Panc1 (cell line): ENCODE data around the gene H6PD. TPM values are rescaled to one million over a fixed set of nuclear protein-coding genes. Genes with fewer than 3 reads are reported as not detected.

Source experiments
- ATAC-seq: fragments of 200-7000 bp; cut with Tn5 transposase; 2 replicates; pipeline ENCODE4 v1.9.1; 2020; ENCODE audit warnings: mild to moderate bottlenecking, moderate library complexity
- BruUV-seq: library from RNA; stranded (reverse); fragments of 400-500 nt; replicated peaks from 2 replicates; lab custom pipeline; 2021; lab: Mats Ljungman, UMichigan
- CTCF ChIA-PET: fragments of 300-600 bp; sonication (Branson Sonifier 250); formaldehyde crosslinking; loops from one replicate; lab custom pipeline; 2022; ENCODE audit warnings: antibody characterized with exemption; lab: Charles Lee
- POLR2A ChIA-PET: fragments of 300-600 bp; sonication (Branson Sonifier 250); formaldehyde crosslinking; loops from one replicate; lab custom pipeline; 2022; ENCODE audit warnings: antibody characterized with exemption; lab: Charles Lee
- DNase-seq: peaks from one replicate; pipeline ENCODE4 v3.0.0-alpha.2; 2010; ENCODE audit warnings: low read depth, low spot score
- H3K27ac ChIP-seq: 2 replicates; pipeline ENCODE4 v1.5.1; 2011; ENCODE audit warnings: mild to moderate bottlenecking, low read length, inconsistent platforms
- H3K27me3 ChIP-seq: fragments of 200-500 bp; sonication (Bioruptor generic); 2 replicates; pipeline ENCODE4 v1.6.0; 2014; ENCODE audit warnings: low read length, inconsistent platforms; ENCODE audit not compliant: control insufficient read depth, insufficient read depth
- H3K36me3 ChIP-seq: fragments of 200-500 bp; sonication (Bioruptor generic); 2 replicates; pipeline ENCODE4 v1.5.1; 2014; ENCODE audit warnings: inconsistent platforms, mild to moderate bottlenecking, low read length, moderate library complexity; ENCODE audit not compliant: control insufficient read depth, insufficient read depth
- H3K4me1 ChIP-seq: 2 replicates; pipeline ENCODE4 v1.5.1; 2011; ENCODE audit warnings: inconsistent platforms, mild to moderate bottlenecking, low read length, moderate library complexity; ENCODE audit not compliant: control insufficient read depth, insufficient read depth
- H3K4me3 ChIP-seq, 2 experiments: 2 replicates each; pipeline ENCODE4 v1.5.1; 2011 to 2012; ENCODE audit warnings: low read depth in 2 of 2, low read length in 2 of 2, mild to moderate bottlenecking in 2 of 2, inconsistent platforms in 1 of 2, moderate library complexity in 1 of 2
- H3K9me3 ChIP-seq: fragments of 200-500 bp; sonication (Bioruptor generic); 2 replicates; pipeline ENCODE4 v1.5.1; 2014; ENCODE audit warnings: low read depth, mild to moderate bottlenecking, inconsistent platforms, low read length, moderate library complexity; ENCODE audit not compliant: control insufficient read depth, insufficient read depth
- POLR2AphosphoS5 ChIP-seq: IDR thresholded peaks from 2 replicates; pipeline ENCODE4 v1.6.1; 2012; ENCODE audit warnings: mild to moderate bottlenecking, low read depth, low read length, moderate library complexity
- SIN3A ChIP-seq: IDR thresholded peaks from 2 replicates; pipeline ENCODE4 v1.6.1; 2012; ENCODE audit warnings: low read depth, mild to moderate bottlenecking, low read length, moderate library complexity, borderline replicate concordance; ENCODE audit not compliant: insufficient read depth
- in situ Hi-C: cut with HindIII; loops from 2 replicates; pipeline ENCODE4 v1.10.0; 2016; ENCODE audit warnings: low sequenced_read_pairs, low pct_unique_long_range_greater_than_20kb
- intact Hi-C: fragments of 100-400 bp; cut with micrococcal nuclease; formaldehyde crosslinking; loops from one replicate; pipeline ENCODE4 v1.10.0; 2022; ENCODE audit not compliant: unreplicated experiment
- total RNA-seq: library from RNA; stranded (reverse); gene quantifications from one replicate; pipeline ENCODE4 v1.2.1, GENCODE V29; 2021; ENCODE audit not compliant: unreplicated experiment
- TF ChIP-seq, protein P1 (sequence below), 2 experiments: IDR thresholded peaks; 2 replicates each; pipeline ENCODE4 v1.6.1; 2011 to 2012; ENCODE audit warnings: low read depth in 2 of 2, control low read depth in 1 of 2, low read length in 1 of 2, mild to moderate bottlenecking in 1 of 2, moderate library complexity in 1 of 2; ENCODE audit not compliant: insufficient read depth in 1 of 2
- TF ChIP-seq, protein P2 (sequence below): fragments of 450-650 bp; IDR thresholded peaks from 2 replicates; pipeline ENCODE4 v1.5.1; 2017; ENCODE audit warnings: mild to moderate bottlenecking

H6PD gene
- total RNA-seq, 1 experiment from 2014 or later, result 23.5 TPM

DNA sequence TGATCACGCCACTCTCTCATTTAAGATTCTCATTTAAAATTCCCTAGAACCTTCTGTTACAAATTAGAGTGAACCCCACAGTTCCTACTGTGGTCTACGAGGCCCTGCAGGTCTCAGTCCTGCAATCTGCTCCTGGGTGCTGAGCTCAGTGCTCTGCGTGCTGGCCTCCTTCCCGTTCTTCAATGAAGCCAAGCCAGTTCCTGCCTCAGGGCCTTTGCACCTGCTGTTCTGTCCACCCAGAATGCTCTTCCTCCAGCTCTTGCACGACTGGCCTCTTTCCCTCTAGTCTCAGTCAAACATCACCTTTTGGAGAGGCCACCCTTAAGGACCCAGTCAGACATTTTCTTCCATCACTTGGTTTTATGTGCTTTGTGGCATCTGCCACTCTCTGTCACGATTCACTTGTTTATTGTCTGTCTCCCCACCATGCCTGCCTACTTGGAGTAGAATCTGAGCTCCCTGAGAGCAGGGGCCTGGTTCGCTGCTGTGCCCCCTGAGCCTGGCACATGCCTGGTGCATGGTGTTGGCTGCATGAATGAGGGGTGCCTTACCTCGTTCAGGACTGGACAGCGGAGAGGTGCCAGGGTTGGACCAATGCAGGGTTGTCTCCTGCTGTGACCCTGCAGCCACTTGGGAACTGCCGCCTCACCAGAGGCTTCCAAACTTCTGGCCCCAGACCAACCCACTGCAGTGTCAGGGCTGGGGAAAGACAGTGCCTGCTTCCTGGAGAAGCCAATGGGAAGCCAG lies 9.7 kb upstream of the H6PD start:
- Histone ChIP-seq H3K4me3 (no peak overlapping the region), H3K9me3 (no peaks in the 10 kb centered on the region), H3K4me1 (no peaks in the 10 kb centered on the region), H3K27ac (no peak overlapping the region), H3K36me3 (no peaks in the 10 kb centered on the region), H3K27me3 (no peaks in the 10 kb centered on the region)
- ChIA-PET POLR2A (no interaction called here), CTCF (no interaction called here)
- no TSS peak for BruUV-seq
- ATAC-seq, result 0 out of 2 replicates have a peak, but pooled peaks have one; percentile 24
- in situ Hi-C loops, result no loop called here
- intact Hi-C loops, result no loop called here
- DNase-seq, result no peak
- TF ChIP-seq, protein P1, sequence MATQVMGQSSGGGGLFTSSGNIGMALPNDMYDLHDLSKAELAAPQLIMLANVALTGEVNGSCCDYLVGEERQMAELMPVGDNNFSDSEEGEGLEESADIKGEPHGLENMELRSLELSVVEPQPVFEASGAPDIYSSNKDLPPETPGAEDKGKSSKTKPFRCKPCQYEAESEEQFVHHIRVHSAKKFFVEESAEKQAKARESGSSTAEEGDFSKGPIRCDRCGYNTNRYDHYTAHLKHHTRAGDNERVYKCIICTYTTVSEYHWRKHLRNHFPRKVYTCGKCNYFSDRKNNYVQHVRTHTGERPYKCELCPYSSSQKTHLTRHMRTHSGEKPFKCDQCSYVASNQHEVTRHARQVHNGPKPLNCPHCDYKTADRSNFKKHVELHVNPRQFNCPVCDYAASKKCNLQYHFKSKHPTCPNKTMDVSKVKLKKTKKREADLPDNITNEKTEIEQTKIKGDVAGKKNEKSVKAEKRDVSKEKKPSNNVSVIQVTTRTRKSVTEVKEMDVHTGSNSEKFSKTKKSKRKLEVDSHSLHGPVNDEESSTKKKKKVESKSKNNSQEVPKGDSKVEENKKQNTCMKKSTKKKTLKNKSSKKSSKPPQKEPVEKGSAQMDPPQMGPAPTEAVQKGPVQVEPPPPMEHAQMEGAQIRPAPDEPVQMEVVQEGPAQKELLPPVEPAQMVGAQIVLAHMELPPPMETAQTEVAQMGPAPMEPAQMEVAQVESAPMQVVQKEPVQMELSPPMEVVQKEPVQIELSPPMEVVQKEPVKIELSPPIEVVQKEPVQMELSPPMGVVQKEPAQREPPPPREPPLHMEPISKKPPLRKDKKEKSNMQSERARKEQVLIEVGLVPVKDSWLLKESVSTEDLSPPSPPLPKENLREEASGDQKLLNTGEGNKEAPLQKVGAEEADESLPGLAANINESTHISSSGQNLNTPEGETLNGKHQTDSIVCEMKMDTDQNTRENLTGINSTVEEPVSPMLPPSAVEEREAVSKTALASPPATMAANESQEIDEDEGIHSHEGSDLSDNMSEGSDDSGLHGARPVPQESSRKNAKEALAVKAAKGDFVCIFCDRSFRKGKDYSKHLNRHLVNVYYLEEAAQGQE (IDR thresholded peaks at IDR 0.05; ENCODE audit: insufficient read depth in 1 of 2, low read depth in 2 of 2, low read length in 1 of 2), result peak; percentile 68 to 79
- no peak for TF ChIP-seq SIN3A

DNA sequence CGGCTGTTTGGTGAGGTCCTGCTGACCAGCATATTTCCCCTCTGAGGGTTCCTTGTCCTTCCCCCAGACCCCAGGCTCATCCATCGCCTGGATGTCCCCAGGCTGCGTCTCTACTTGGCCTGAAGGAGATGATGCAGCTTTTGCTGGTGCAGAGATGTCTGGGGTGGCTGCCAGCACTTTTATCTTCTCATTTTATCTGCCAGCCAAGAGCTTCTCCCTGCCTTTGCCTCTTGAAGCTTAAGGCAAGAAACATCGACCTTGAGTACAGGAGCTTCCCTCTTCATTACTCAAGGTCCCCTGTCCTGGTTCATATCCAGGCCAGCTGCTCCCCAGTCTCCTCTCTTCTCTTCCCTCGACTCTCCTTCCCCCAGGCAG lies 9.2 kb upstream of the H6PD start:
- no peaks in the 10 kb centered on the region for H3K27me3 ChIP-seq
- no peaks in the 10 kb centered on the region for H3K4me1 ChIP-seq
- H3K4me3 ChIP-seq, result no peak overlapping the region
- ChIA-PET CTCF (no interaction called here), POLR2A (no interaction called here)
- no peaks in the 10 kb centered on the region for H3K36me3 ChIP-seq
- intact Hi-C loops (no loop called here), in situ Hi-C loops (no loop called here)
- BruUV-seq, result no TSS peak
- no peak for ATAC-seq
- TF ChIP-seq POLR2AphosphoS5, result no peak
- TF ChIP-seq, protein P2, sequence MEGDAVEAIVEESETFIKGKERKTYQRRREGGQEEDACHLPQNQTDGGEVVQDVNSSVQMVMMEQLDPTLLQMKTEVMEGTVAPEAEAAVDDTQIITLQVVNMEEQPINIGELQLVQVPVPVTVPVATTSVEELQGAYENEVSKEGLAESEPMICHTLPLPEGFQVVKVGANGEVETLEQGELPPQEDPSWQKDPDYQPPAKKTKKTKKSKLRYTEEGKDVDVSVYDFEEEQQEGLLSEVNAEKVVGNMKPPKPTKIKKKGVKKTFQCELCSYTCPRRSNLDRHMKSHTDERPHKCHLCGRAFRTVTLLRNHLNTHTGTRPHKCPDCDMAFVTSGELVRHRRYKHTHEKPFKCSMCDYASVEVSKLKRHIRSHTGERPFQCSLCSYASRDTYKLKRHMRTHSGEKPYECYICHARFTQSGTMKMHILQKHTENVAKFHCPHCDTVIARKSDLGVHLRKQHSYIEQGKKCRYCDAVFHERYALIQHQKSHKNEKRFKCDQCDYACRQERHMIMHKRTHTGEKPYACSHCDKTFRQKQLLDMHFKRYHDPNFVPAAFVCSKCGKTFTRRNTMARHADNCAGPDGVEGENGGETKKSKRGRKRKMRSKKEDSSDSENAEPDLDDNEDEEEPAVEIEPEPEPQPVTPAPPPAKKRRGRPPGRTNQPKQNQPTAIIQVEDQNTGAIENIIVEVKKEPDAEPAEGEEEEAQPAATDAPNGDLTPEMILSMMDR, result no peak
- TF ChIP-seq, protein P1 (IDR thresholded peaks at IDR 0.05; ENCODE audit: insufficient read depth in 1 of 2, low read depth in 2 of 2, low read length in 1 of 2), result no peak; a peak in 1 of 4 replicates
- no peaks in the 10 kb centered on the region for H3K9me3 ChIP-seq
- no peak for DNase-seq
- no peak overlapping the region for H3K27ac ChIP-seq
